HepG2 (cell line): ENCODE measurements around the gene RNASE8. TPM values are rescaled to one million over a fixed set of nuclear protein-coding genes. Genes with fewer than 3 reads are reported as not detected.

Experiments used
- ATF1 ChIP-seq: IDR thresholded peaks from 2 replicates; pipeline ENCODE4 v1.6.1; 2016; ENCODE audit warnings: mild to moderate bottlenecking, control low read depth
- CHD4 ChIP-seq: fragments of 200-600 bp; sonication (generic); IDR thresholded peaks from 2 replicates; pipeline ENCODE4 v1.7.0; 2017; ENCODE audit warnings: mild to moderate bottlenecking, low read length, borderline replicate concordance
- EED ChIP-seq: sonication (generic); formaldehyde crosslinking; IDR thresholded peaks from 2 replicates; pipeline ENCODE4 v1.5.0; 2020; ENCODE audit warnings: mild to moderate bottlenecking, missing genetic modification reagents
- ERF ChIP-seq: IDR thresholded peaks from 2 replicates; pipeline ENCODE4 v1.6.1; 2018; ENCODE audit warnings: missing biosample characterization, missing genetic modification reagents
- HBP1 ChIP-seq: IDR thresholded peaks from 2 replicates; pipeline ENCODE4 v1.6.1; 2016; ENCODE audit warnings: low read depth, control low read depth
- KLF16 ChIP-seq, 2 experiments: sonication (generic) in 1 of 2; formaldehyde crosslinking in 1 of 2; IDR thresholded peaks; 2 replicates each; pipeline versions ENCODE4 v1.6.1 to v1.8.0; 2016 to 2023; ENCODE audit warnings: missing genetic modification reagents in 2 of 2, missing compliant biosample characterization in 1 of 2
- SMAD3 ChIP-seq: sonication (generic); formaldehyde crosslinking; IDR thresholded peaks from 2 replicates; pipeline ENCODE4 v1.4.0; 2020; ENCODE audit warnings: missing genetic modification reagents
- STAT6 ChIP-seq: sonication (generic); formaldehyde crosslinking; IDR thresholded peaks from 2 replicates; pipeline ENCODE4 v1.4.0; 2020; ENCODE audit warnings: missing genetic modification reagents, mild to moderate bottlenecking, borderline replicate concordance
- TCF7L2 ChIP-seq: IDR thresholded peaks from 2 replicates; pipeline ENCODE4 v1.6.1; 2011; ENCODE audit warnings: mild to moderate bottlenecking, low read depth, low read length, moderate library complexity
- ZC3H4 ChIP-seq: sonication (generic); formaldehyde crosslinking; IDR thresholded peaks from 2 replicates; pipeline ENCODE4 v1.4.0; 2020; ENCODE audit warnings: missing genetic modification reagents, borderline replicate concordance
- ZFP82 ChIP-seq: sonication (generic); formaldehyde crosslinking; IDR thresholded peaks from 2 replicates; pipeline ENCODE4 v1.5.1; 2020; ENCODE audit warnings: mild to moderate bottlenecking, missing genetic modification reagents, borderline replicate concordance
- ZKSCAN8 ChIP-seq: IDR thresholded peaks from 2 replicates; pipeline ENCODE4 v1.6.1; 2016; ENCODE audit warnings: borderline replicate concordance, missing genetic modification reagents, missing compliant biosample characterization
- ZNF44 ChIP-seq: sonication (generic); formaldehyde crosslinking; IDR thresholded peaks from 2 replicates; pipeline ENCODE4 v1.5.1; 2020; ENCODE audit warnings: mild to moderate bottlenecking, missing genetic modification reagents
- polyA plus RNA-seq, 8 experiments: library from polyadenylated mRNA; depleted of rRNA in 3 of 8; stranded (reverse) in 7 of 8; unstranded in 1 of 8; fragments of >200 nt; fragmentation: Illumina TruSeq in 4 of 8; extraction: Trizol in 4 of 8; gene quantifications; 2 replicates each; pipeline versions ENCODE4 v1.2.1 to v1.2.3, GENCODE V29; 2011 to 2016; ENCODE audit warnings: low read depth in 4 of 8, missing spikeins in 1 of 8, mixed read lengths in 1 of 8; ENCODE audit not compliant: insufficient read depth in 1 of 8
- total RNA-seq, 5 experiments: library from RNA; depleted of rRNA; stranded (reverse); fragments of >200 nt; fragmentation: Illumina TruSeq; extraction: Trizol; gene quantifications; 2 replicates each; pipeline ENCODE4 v1.2.3, GENCODE V29; 2016; ENCODE audit warnings: low read depth in 1 of 5
- TF ChIP-seq, protein P1 (sequence below), 2 experiments: sonication (generic) in 1 of 2; formaldehyde crosslinking in 1 of 2; IDR thresholded peaks; 2 replicates each; pipeline versions ENCODE4 v1.4.0 to v1.6.1; 2018 to 2020; ENCODE audit warnings: missing genetic modification reagents in 2 of 2, borderline replicate concordance in 1 of 2, low read depth in 1 of 2, mild to moderate bottlenecking in 1 of 2, missing biosample characterization in 1 of 2
- TF ChIP-seq, protein P2 (sequence below): sonication (generic); formaldehyde crosslinking; IDR thresholded peaks from 2 replicates; pipeline ENCODE4 v1.8.1; 2023; ENCODE audit warnings: mild to moderate bottlenecking, moderate library complexity, missing genetic modification reagents
- TF ChIP-seq, protein P3 (sequence below): sonication (generic); formaldehyde crosslinking; IDR thresholded peaks from 2 replicates; pipeline ENCODE4 v1.5.1; 2020; ENCODE audit warnings: mild to moderate bottlenecking, moderate library complexity, missing genetic modification reagents

RNASE8 gene
- total and polyA plus RNA-seq, 2 of the 13 experiments (the other 11 are each of a cell fraction or from before 2014, with no cell fraction given) = not detected

- TF ChIP-seq ZC3H4 (peak; percentile 90), STAT6 (0 out of 2 replicates have a peak, but pooled peaks have one; percentile 16), ZKSCAN8 (CRISPR knock-in tag) (0 out of 2 replicates have a peak, but pooled peaks have one; percentile 8), ATF1 (CRISPR knock-in tag) (0 out of 2 replicates have a peak, but pooled peaks have one; percentile 6), ZNF44 (CRISPR knock-in tag) (no peak), ERF (0 out of 2 replicates have a peak, but pooled peaks have one; percentile 0), TCF7L2 (peak; percentile 50; the same call in 1 of the 2 replicates), SMAD3 (CRISPR knock-in tag) (peak; percentile 2; the same call in 1 of the 2 replicates), EED (CRISPR knock-in tag) (no peak), KLF16 (CRISPR knock-in tag; IDR thresholded peaks at IDR 0.05) (0 out of 4 replicates have a peak, but pooled peaks of 1 of the 2 experiments have one; percentile 5), CHD4 (peak; percentile 10; the same call in 1 of the 2 replicates), ZFP82 (peak; percentile 47; the same call in 1 of the 2 replicates), HBP1 (CRISPR knock-in tag) (no peak)
- TF ChIP-seq, protein P1, sequence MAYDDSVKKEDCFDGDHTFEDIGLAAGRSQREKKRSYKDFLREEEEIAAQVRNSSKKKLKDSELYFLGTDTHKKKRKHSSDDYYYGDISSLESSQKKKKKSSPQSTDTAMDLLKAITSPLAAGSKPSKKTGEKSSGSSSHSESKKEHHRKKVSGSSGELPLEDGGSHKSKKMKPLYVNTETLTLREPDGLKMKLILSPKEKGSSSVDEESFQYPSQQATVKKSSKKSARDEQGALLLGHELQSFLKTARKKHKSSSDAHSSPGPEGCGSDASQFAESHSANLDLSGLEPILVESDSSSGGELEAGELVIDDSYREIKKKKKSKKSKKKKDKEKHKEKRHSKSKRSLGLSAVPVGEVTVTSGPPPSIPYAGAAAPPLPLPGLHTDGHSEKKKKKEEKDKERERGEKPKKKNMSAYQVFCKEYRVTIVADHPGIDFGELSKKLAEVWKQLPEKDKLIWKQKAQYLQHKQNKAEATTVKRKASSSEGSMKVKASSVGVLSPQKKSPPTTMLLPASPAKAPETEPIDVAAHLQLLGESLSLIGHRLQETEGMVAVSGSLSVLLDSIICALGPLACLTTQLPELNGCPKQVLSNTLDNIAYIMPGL (CRISPR knock-in tag; IDR thresholded peaks at IDR 0.05; ENCODE audit: borderline replicate concordance in 1 of 2, low read depth in 1 of 2) = peak in 1 of 2 experiments; percentile 6; a peak in 1 of 4 replicates
- TF ChIP-seq, protein P2, sequence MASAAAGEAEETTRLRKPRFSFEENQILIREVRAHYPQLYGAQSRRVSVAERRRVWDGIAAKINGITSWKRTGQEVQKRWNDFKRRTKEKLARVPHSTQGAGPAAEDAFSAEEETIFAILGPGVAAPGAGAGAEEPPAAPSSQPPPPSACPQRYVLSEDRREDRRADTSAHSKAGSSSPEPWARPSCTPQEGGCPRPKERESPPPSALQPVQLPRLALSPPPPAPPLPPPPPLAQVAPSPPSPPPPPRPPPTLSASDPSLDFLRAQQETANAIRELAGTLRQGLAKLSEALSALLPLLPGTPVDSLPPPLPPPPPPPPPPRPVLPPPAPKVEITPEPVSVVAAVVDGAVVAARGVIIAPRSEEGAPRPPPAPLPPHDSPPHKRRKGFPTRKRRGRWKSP (CRISPR knock-in tag) = no peak
- TF ChIP-seq, protein P3, sequence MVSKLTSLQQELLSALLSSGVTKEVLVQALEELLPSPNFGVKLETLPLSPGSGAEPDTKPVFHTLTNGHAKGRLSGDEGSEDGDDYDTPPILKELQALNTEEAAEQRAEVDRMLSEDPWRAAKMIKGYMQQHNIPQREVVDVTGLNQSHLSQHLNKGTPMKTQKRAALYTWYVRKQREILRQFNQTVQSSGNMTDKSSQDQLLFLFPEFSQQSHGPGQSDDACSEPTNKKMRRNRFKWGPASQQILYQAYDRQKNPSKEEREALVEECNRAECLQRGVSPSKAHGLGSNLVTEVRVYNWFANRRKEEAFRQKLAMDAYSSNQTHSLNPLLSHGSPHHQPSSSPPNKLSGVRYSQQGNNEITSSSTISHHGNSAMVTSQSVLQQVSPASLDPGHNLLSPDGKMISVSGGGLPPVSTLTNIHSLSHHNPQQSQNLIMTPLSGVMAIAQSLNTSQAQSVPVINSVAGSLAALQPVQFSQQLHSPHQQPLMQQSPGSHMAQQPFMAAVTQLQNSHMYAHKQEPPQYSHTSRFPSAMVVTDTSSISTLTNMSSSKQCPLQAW (CRISPR knock-in tag) = no peak
- TF ChIP-seq, all 625 proteins: peak for 20
Measured at GRCh38 chr14:21054768-21055145, 2.9 kb upstream of the RNASE8 start (continued).
